T-helper 22 cell (primary cell): ENCODE data around the gene FGL2.
A peak's percentile ranks its signal among the peaks of the same experiment; 100 is the strongest.
"Not testable (repeated sequence)": the region's sequence is repeated elsewhere in the genome, so short reads cannot be mapped to it uniquely, and the experiment has no call there.

Experiments
- DNase-seq: peaks from one replicate; pipeline ENCODE4 v3.0.0-alpha.2; 2020; ENCODE audit warnings: low read depth

The FGL2 gene

GRCh38 chr7:77199013-77199966 lies at the start of gene FGL2:
TSS of gene FGL2 (minus strand) at chr7:77199819. CDS start at chr7:77199793, 26 bp downstream.
- DNase-seq: peak; percentile 4

- DNase-seq: no peak
These were observed 48.5 kb upstream of the FGL2 start for GRCh38 chr7:77248154-77248553.

- peak; percentile 57 for DNase-seq
These were observed 47.7 kb upstream of the FGL2 start for GRCh38 chr7:77247206-77247850.

- no peak for DNase-seq
These were observed 46.5 kb upstream of the FGL2 start for GRCh38 chr7:77246026-77246640.

GRCh38 chr7:77245015-77245755 lies 45.6 kb upstream of the FGL2 start:
- DNase-seq: no peak

GRCh38 chr7:77244222-77244934 lies 44.8 kb upstream of the FGL2 start:
- no peak for DNase-seq

GRCh38 chr7:77242554-77242953 lies 42.9 kb upstream of the FGL2 start:
- no peak for DNase-seq

- DNase-seq: no peak
These were observed 42.4 kb upstream of the FGL2 start for GRCh38 chr7:77242068-77242467.

GRCh38 chr7:77239471-77239870 lies 39.9 kb upstream of the FGL2 start:
- DNase-seq: no peak

GRCh38 chr7:77238703-77239136 lies 39.1 kb upstream of the FGL2 start:
- DNase-seq: no peak

GRCh38 chr7:77235276-77235675 lies 35.7 kb upstream of the FGL2 start:
- DNase-seq: no peak

- no peak for DNase-seq
These were observed 32.8 kb upstream of the FGL2 start for GRCh38 chr7:77232467-77232866.

- DNase-seq: not testable (repeated sequence)
These were observed 29.2 kb upstream of the FGL2 start for GRCh38 chr7:77228795-77229194.

GRCh38 chr7:77226357-77226839 lies 26.8 kb upstream of the FGL2 start:
- no peak for DNase-seq

- DNase-seq: no peak
These were observed 23.6 kb upstream of the FGL2 start for GRCh38 chr7:77223261-77223660.

- DNase-seq: no peak
These were observed 23.2 kb upstream of the FGL2 start for GRCh38 chr7:77222819-77223218.

GRCh38 chr7:77222065-77222464 lies 22.4 kb upstream of the FGL2 start:
- DNase-seq: no peak

- not testable (repeated sequence) for DNase-seq
These were observed 20.2 kb upstream of the FGL2 start for GRCh38 chr7:77219701-77220331.

GRCh38 chr7:77217474-77218185 lies 18.0 kb upstream of the FGL2 start:
- DNase-seq: no peak
